HL-60/S4 treated with phorbol 12-myristate 13-acetate at 8.2 ng/mL for 4 days and 3 days (cell line): ENCODE data around the gene ABHD4.

ENCODE experiments used
- in situ Hi-C: fragments of 300-500 bp; cut with MboI; formaldehyde crosslinking; loops from 2 replicates; pipeline ENCODE4 v1.15.0; 2022; ENCODE audit warnings: low sequenced_read_pairs

The ABHD4 gene

DNA sequence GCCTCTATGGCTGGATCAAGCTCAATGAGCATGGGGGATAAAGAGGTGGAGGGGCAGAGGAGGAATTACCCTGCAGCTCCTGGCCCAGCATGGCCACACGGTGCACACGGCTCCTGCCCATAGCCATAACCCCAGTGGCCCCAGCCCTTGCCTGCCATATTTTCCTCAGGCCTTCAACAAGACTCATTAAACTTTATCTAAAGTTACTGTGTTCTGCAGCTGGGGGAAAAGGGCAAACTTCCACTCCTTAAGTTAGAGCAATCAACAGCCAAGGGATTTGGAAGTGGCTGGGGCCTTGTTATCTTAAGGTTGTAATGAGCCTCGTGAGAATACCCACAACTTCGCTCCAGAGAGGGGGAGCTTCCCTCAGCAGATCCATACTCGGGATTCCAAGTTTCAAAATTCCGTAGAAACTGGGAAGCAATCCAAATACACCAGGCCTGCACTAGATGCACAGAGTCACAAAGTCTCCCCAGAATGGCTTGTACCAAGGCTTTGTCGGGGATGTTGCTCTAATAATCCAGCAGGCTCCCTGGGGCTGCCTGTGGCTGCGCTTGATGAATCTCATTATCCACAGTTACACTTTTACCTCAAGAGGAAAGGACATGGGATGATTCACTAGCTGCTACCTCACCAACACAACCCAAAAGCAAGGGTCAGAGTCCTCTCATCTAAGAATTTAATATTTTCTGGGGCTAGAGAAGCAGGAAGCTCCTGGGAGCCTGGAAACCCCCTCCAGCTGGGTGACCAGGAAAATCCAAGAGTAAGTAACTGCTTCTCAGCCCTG is 59.0 kb downstream of the ABHD4 start:
- in situ Hi-C loops, result loop anchor here (10.0 to 25.0 kb wide), 2 partner anchors 208 to 270 kb away; no protein-coding TSS in a partner anchor

DNA sequence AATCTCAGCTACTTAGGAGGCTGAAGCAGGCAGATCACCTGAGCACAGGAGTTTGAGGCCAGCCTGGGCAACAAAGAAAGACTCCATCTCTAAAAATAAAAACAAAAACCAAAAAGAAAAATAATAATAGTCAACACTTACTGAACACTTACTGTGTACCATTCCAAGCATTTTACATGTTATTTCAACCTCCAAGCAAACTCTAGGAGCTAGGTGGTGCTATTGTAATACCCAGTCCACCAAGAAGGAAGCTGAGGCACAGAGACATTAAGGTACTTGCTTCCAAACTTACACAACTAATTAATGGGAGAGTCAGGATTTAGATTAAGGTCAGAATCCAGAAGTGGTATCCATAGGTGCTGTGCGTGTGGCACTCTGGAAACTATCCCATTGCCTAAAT is 59.8 kb downstream of the ABHD4 start:
- in situ Hi-C loops, result loop anchor here (10.0 to 25.0 kb wide), 2 partner anchors 207 to 271 kb away; no protein-coding TSS in a partner anchor

DNA sequence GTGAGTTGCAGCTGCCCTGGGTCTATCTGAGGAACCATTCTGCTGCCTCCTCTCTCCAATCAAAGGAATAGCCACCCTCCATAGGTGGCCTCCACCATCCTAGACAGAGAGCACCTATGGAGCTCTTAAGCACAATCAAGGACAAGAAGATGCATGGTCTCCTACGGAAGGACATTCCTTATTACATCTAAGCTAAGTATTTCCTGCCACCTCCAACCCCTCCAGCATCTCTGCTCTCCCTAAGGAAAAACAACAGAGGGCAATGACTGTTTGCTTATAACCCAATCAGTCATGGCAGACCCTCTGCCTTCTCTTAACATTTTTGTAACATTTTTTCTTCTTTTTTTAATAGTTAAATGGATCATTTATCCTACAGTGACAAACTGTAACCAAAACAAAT is 60.8 kb downstream of the ABHD4 start:
- in situ Hi-C loops, result loop anchor here (10.0 to 25.0 kb wide), 2 partner anchors 206 to 272 kb away; no protein-coding TSS in a partner anchor

DNA sequence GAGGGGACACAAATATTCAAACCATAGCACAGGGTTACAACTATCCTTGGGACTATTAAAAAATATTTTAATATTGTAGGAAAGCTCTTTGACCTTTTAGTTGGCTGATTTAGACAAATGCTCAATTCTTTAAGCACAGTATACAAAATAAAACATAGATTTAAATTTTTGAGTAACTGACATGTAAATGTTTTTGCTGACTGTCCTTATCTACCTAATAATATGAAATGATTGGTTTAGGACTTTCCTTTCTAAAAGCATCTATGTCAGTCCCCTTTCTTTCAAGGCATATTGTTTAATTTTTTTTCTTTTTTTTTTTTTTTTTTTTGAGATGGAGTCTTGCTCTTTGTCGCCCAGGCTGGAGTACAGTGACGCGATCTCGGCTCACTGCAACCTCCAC is 62.6 kb downstream of the ABHD4 start:
- in situ Hi-C loops, result loop anchor here (25.0 kb wide), 1 partner anchor 273 kb away; no protein-coding TSS in a partner anchor
